Endothelial cell of umbilical vein (primary cell): ENCODE measurements around the gene PZP. TPM values are rescaled to one million over a fixed set of nuclear protein-coding genes. Genes with fewer than 3 reads are reported as not detected.

Source experiments
- BruUV-seq: library from RNA; stranded (reverse); fragments of 400-500 nt; replicated peaks from 2 replicates; lab custom pipeline; 2021; lab: Mats Ljungman, UMichigan
- CTCF ChIA-PET: fragments of 300-600, 350-600 bp; sonication (Branson Sonifier 250); formaldehyde crosslinking; loops from one replicate; lab custom pipeline; 2021; ENCODE audit warnings: antibody characterized with exemption, inconsistent platforms; lab: Charles Lee
- POLR2A ChIA-PET: fragments of 300-600, 350-600 bp; sonication (Branson Sonifier 250); formaldehyde crosslinking; loops from one replicate; lab custom pipeline; 2021; ENCODE audit warnings: antibody characterized with exemption, inconsistent platforms; lab: Charles Lee
- DNase-seq: peaks from one replicate; pipeline ENCODE4 v3.0.0-alpha.2; 2011; ENCODE audit warnings: low read depth, low spot score
- FAIRE-seq: peaks from 2 replicates; lab custom pipeline; 2011; peaks lifted over from hg19 to GRCh38; lab: Jason Lieb, UNC
- H2AFZ ChIP-seq: 2 replicates; pipeline ENCODE4 v1.6.0; 2012; ENCODE audit warnings: low read depth, low read length, control low read depth, inconsistent platforms
- H3K27ac ChIP-seq: 2 replicates; pipeline ENCODE4 v1.5.1; 2011; ENCODE audit warnings: low read depth, mild to moderate bottlenecking, control low read depth, low read length, moderate library complexity; ENCODE audit not compliant: insufficient read depth
- H3K27me3 ChIP-seq, 2 experiments: 2 replicates each; pipeline versions ENCODE4 v1.6.0 to v1.6.1; 2011; ENCODE audit warnings: low read length in 2 of 2, mixed read lengths in 1 of 2; ENCODE audit not compliant: control insufficient read depth in 2 of 2, insufficient read depth in 2 of 2
- H3K36me3 ChIP-seq, 2 experiments: 2 replicates in 1 of 2; 3 replicates in 1 of 2; pipeline ENCODE4 v1.5.1; 2011; ENCODE audit warnings: low read length in 2 of 2, mild to moderate bottlenecking in 1 of 2, moderate library complexity in 1 of 2; ENCODE audit not compliant: control insufficient read depth in 2 of 2, insufficient read depth in 2 of 2; ENCODE audit errors: extremely low read depth in 1 of 2
- H3K4me1 ChIP-seq: 3 replicates; pipeline ENCODE4 v1.5.1; 2011; ENCODE audit warnings: mild to moderate bottlenecking, low read length; ENCODE audit not compliant: control insufficient read depth, insufficient read depth; ENCODE audit errors: extremely low read depth
- H3K4me2 ChIP-seq: 2 replicates; pipeline ENCODE4 v1.6.1; 2011; ENCODE audit warnings: low read length, control low read depth, mixed read lengths; ENCODE audit not compliant: insufficient read depth
- H3K4me3 ChIP-seq, 3 experiments: fragments of 200-600 bp in 1 of 3; sonication (generic), shearing (Covaris generic) in 1 of 3; replicated peaks in 1 of 3; 2 replicates each; pipeline ENCODE4 v1.5.1; 2011 to 2016; ENCODE audit warnings: control low read depth in 3 of 3, low read length in 3 of 3, mild to moderate bottlenecking in 2 of 3, inconsistent platforms in 1 of 3, low read depth in 1 of 3, moderate library complexity in 1 of 3; ENCODE audit not compliant: insufficient read depth in 1 of 3
- H3K79me2 ChIP-seq: 2 replicates; pipeline ENCODE4 v1.6.0; 2012; ENCODE audit warnings: low read length, inconsistent platforms; ENCODE audit not compliant: control insufficient read depth, insufficient read depth
- H3K9ac ChIP-seq: replicated peaks from 2 replicates; pipeline ENCODE3; 2011; ENCODE audit warnings: low read length, control low read depth; ENCODE audit not compliant: insufficient read depth; ENCODE audit errors: extremely low read depth
- H3K9me1 ChIP-seq: replicated peaks from 3 replicates; pipeline ENCODE4 v1.6.0; 2011; ENCODE audit warnings: mild to moderate bottlenecking, low read length; ENCODE audit not compliant: control insufficient read depth, insufficient read depth; ENCODE audit errors: extremely low read depth
- H3K9me3 ChIP-seq: replicated peaks from 2 replicates; pipeline ENCODE4 v1.5.1; 2012; ENCODE audit warnings: low read length, inconsistent platforms; ENCODE audit not compliant: control insufficient read depth, insufficient read depth
- H4K20me1 ChIP-seq: replicated peaks from 2 replicates; pipeline ENCODE3; 2011; ENCODE audit warnings: mild to moderate bottlenecking, low read length; ENCODE audit not compliant: control insufficient read depth, insufficient read depth; ENCODE audit errors: extremely low read depth
- CTCF ChIP-seq, 2 donors: IDR thresholded peaks; 1 replicate in 1 of 2; 2 replicates in 1 of 2; pipeline ENCODE4 v1.5.1; 2011; ENCODE audit warnings: low read length in 2 of 2, mild to moderate bottlenecking in 2 of 2, moderate library complexity in 2 of 2, control low read depth in 1 of 2, inconsistent platforms in 1 of 2, low read depth in 1 of 2; ENCODE audit not compliant: insufficient read depth in 1 of 2; ENCODE audit errors: extremely low read depth in 1 of 2
- EZH2 ChIP-seq: IDR thresholded peaks from 2 replicates; pipeline ENCODE4 v1.6.1; 2012; ENCODE audit warnings: borderline replicate concordance, low read depth, mild to moderate bottlenecking, moderate library complexity, low read length, inconsistent platforms; ENCODE audit not compliant: severe bottlenecking
- FOS ChIP-seq: IDR thresholded peaks from 2 replicates; pipeline ENCODE4 v1.6.1; 2011; ENCODE audit warnings: mild to moderate bottlenecking, low read length, moderate library complexity, borderline replicate concordance; ENCODE audit not compliant: insufficient read depth
- GATA2 ChIP-seq: IDR thresholded peaks from 2 replicates; pipeline ENCODE4 v1.7.0; 2011; ENCODE audit warnings: low read depth, mild to moderate bottlenecking, moderate library complexity, mixed read lengths, low read length; ENCODE audit not compliant: insufficient read length, insufficient read depth
- JUN ChIP-seq: IDR thresholded peaks from 2 replicates; pipeline ENCODE4 v1.6.1; 2011; ENCODE audit warnings: borderline replicate concordance, low read depth; ENCODE audit not compliant: insufficient read length, insufficient read depth
- MAX ChIP-seq: IDR thresholded peaks from 2 replicates; pipeline ENCODE4 v1.6.1; 2011; ENCODE audit not compliant: insufficient read depth, insufficient read length
- MYC ChIP-seq: IDR thresholded peaks from one replicate; pipeline ENCODE4 v1.6.1; 2011; ENCODE audit warnings: mild to moderate bottlenecking, low read depth, low read length
- POLR2A ChIP-seq: IDR thresholded peaks from 2 replicates; pipeline ENCODE4 v1.6.1; 2012; ENCODE audit warnings: low read depth, mild to moderate bottlenecking, control low read depth, low read length
- POLR2AphosphoS5 ChIP-seq: IDR thresholded peaks from 2 replicates; pipeline ENCODE4 v1.6.1; 2012; ENCODE audit warnings: low read depth, mild to moderate bottlenecking, control low read depth, low read length, moderate library complexity; ENCODE audit not compliant: insufficient read depth
- dilution Hi-C: fragments of 300-500 bp; cut with MboI; formaldehyde crosslinking; loops from one replicate; pipeline ENCODE4 v1.15.0; 2019; ENCODE audit warnings: low sequenced_read_pairs; ENCODE audit not compliant: extremely low pct_ligation_motif_present
- intact Hi-C: fragments of 100-400 bp; cut with micrococcal nuclease; formaldehyde crosslinking; loops from one replicate; pipeline ENCODE4 v1.10.0; 2022
- polyA plus RNA-seq, 4 experiments: library from polyadenylated mRNA; depleted of rRNA in 3 of 4; stranded (reverse) in 3 of 4; unstranded in 1 of 4; fragments of >200 nt; gene quantifications; 2 replicates each; pipeline versions ENCODE4 v1.2.1 to v1.2.3, GENCODE V29; 2011 to 2012; ENCODE audit warnings: missing spikeins in 1 of 4
- total RNA-seq: library from RNA; stranded (reverse); gene quantifications from 2 replicates; pipeline ENCODE4 v1.2.3, GENCODE V29; 2021

PZP gene
- total and polyA plus RNA-seq, 2 donors (not counting 3 experiments of a cell fraction or from before 2014, with no cell fraction given): 0.73 to 0.84 TPM

GRCh38 chr12:9120487-9121184 is 87.6 kb downstream of the PZP start:
- CTCF ChIA-PET: interaction anchor here (0.9 kb wide), 1 partner anchor 9 kb away, joined by 3 read pairs; no protein-coding TSS in a partner anchor
- no TSS peak for BruUV-seq
- dilution Hi-C loops (no loop called here), intact Hi-C loops (no loop called here)
- no peak overlapping the region for H3K4me3 ChIP-seq
- TF ChIP-seq MAX (no peak), EZH2 (no peak), CTCF (IDR thresholded peaks at IDR 0.05; ENCODE audit: extremely low read depth in 1 of 2, insufficient read depth in 1 of 2, low read depth in 1 of 2, low read length in 2 of 2) (no peak), POLR2A (no peak)
- no peaks in the 10 kb centered on the region for H3K9me3 ChIP-seq
- H3K36me3 ChIP-seq: no peaks in the 10 kb centered on the region
- H3K27ac ChIP-seq: no peak overlapping the region
- POLR2A ChIA-PET: no interaction called here
- no peak overlapping the region for H2AFZ ChIP-seq
- no peaks in the 10 kb centered on the region for H3K9me1 ChIP-seq
- no peak overlapping the region for H3K9ac ChIP-seq
- H3K79me2 ChIP-seq: no peaks in the 10 kb centered on the region
- FAIRE-seq (no peak), DNase-seq (no peak)
- H3K27me3 ChIP-seq: peaks cover 0 to 4% of the 10 kb centered on the region in 2 experiments
- H3K4me2 ChIP-seq: no peak overlapping the region
- peaks cover 4% of the 10 kb centered on the region for H3K4me1 ChIP-seq
- H4K20me1 ChIP-seq: no peaks in the 10 kb centered on the region

- intact Hi-C loops: loop anchor here (5.0 kb wide), 1 partner anchor 44 kb away; no protein-coding TSS in a partner anchor
- H3K4me3 ChIP-seq: no peak overlapping the region
- dilution Hi-C loops: no loop called here
- no peaks in the 10 kb centered on the region for H3K36me3 ChIP-seq
- FAIRE-seq (no peak), DNase-seq (peak; percentile 16)
- no peak overlapping the region for H3K9ac ChIP-seq
- BruUV-seq: no TSS peak
- H3K27ac ChIP-seq: no peak overlapping the region
- no peak overlapping the region for H2AFZ ChIP-seq
- H3K4me2 ChIP-seq: no peak overlapping the region
- POLR2A ChIA-PET: no interaction called here
- H3K9me1 ChIP-seq: no peaks in the 10 kb centered on the region
- CTCF ChIA-PET: no interaction called here
- H3K4me1 ChIP-seq: peaks cover under 1% of the 10 kb centered on the region
- no peaks in the 10 kb centered on the region for H4K20me1 ChIP-seq
- TF ChIP-seq JUN: no peak
- TF ChIP-seq POLR2A: no peak
- no peak for TF ChIP-seq GATA2
- TF ChIP-seq FOS: no peak
- TF ChIP-seq POLR2AphosphoS5: no peak
- TF ChIP-seq MAX: no peak
- no peak for TF ChIP-seq EZH2
- no peak for TF ChIP-seq CTCF (IDR thresholded peaks at IDR 0.05; ENCODE audit: extremely low read depth in 1 of 2, insufficient read depth in 1 of 2, low read depth in 1 of 2, low read length in 2 of 2)
- no peak for TF ChIP-seq MYC
- no peaks in the 10 kb centered on the region for H3K9me3 ChIP-seq
- H3K27me3 ChIP-seq: peaks cover 0 to 4% of the 10 kb centered on the region in 2 experiments
- no peaks in the 10 kb centered on the region for H3K79me2 ChIP-seq
Observed at GRCh38 chr12:9118158-9118557, 90.0 kb downstream of the PZP start.
